OCI-LY3 (cell line): ENCODE measurements around the gene ZMYND12.

Experiments
- EZH2phosphoT487 ChIP-seq: fragments of 200-600 bp; shearing (Covaris generic); IDR thresholded peaks from 2 replicates; pipeline ENCODE4 v1.6.1; 2018; ENCODE audit warnings: antibody characterized with exemption, mixed run types, low read depth
- TF ChIP-seq, protein P1 (sequence below): fragments of 200-600, 300-600 bp; sonication (generic); IDR thresholded peaks from 2 replicates; pipeline ENCODE4 v1.5.1; 2014; ENCODE audit warnings: antibody characterized with exemption, low read length, low read depth

DNA sequence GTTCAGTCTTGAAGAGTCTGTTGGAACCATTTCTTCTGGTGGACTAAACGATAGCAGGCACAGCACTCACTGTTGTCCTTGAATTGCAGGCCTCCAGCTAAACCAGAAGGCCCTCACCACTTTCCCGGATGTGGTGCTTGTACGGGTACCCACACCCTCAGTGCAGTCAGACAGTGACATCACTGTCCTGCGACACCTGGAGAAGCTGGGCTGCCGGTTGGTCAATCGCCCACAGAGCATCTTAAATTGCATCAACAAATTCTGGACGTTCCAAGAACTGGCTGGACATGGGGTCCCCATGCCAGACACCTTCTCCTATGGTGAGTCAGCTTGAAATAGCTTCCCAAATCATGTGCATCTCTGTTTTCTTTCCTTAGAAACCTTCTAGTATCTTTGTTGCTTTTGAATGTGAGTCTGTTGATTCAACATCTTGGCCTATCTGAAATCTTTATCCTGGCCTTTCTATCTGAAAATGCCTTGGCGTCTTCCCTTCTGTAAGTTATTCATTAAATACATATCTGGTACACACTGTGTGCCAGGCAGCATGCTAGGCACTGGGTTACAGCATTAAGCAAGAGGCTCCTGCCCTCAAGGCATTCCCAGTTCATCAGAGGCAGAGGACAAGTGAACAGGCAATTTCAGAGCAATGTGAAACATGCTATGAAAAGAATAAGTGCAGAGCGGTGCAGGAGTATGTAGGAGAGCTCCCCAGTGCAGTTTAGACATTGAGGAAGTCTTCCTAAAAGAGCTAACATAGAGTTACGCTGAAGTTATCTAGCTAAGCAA lies 56.3 kb downstream of the ZMYND12 start:
- TF ChIP-seq, protein P1, sequence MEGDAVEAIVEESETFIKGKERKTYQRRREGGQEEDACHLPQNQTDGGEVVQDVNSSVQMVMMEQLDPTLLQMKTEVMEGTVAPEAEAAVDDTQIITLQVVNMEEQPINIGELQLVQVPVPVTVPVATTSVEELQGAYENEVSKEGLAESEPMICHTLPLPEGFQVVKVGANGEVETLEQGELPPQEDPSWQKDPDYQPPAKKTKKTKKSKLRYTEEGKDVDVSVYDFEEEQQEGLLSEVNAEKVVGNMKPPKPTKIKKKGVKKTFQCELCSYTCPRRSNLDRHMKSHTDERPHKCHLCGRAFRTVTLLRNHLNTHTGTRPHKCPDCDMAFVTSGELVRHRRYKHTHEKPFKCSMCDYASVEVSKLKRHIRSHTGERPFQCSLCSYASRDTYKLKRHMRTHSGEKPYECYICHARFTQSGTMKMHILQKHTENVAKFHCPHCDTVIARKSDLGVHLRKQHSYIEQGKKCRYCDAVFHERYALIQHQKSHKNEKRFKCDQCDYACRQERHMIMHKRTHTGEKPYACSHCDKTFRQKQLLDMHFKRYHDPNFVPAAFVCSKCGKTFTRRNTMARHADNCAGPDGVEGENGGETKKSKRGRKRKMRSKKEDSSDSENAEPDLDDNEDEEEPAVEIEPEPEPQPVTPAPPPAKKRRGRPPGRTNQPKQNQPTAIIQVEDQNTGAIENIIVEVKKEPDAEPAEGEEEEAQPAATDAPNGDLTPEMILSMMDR: no peak
- TF ChIP-seq EZH2phosphoT487: no peak
